Panc1 (cell line): ENCODE results near the gene AP5Z1. TPM values are rescaled to one million over a fixed set of nuclear protein-coding genes. Genes with fewer than 3 reads are reported as not detected.

Experiments
- ATAC-seq: fragments of 200-7000 bp; cut with Tn5 transposase; 2 replicates; pipeline ENCODE4 v1.9.1; 2020; ENCODE audit warnings: mild to moderate bottlenecking, moderate library complexity
- BruUV-seq: library from RNA; stranded (reverse); fragments of 400-500 nt; replicated peaks from 2 replicates; lab custom pipeline; 2021; lab: Mats Ljungman, UMichigan
- CTCF ChIA-PET: fragments of 300-600 bp; sonication (Branson Sonifier 250); formaldehyde crosslinking; loops from one replicate; lab custom pipeline; 2022; ENCODE audit warnings: antibody characterized with exemption; lab: Charles Lee
- POLR2A ChIA-PET: fragments of 300-600 bp; sonication (Branson Sonifier 250); formaldehyde crosslinking; loops from one replicate; lab custom pipeline; 2022; ENCODE audit warnings: antibody characterized with exemption; lab: Charles Lee
- DNase-seq: peaks from one replicate; pipeline ENCODE4 v3.0.0-alpha.2; 2010; ENCODE audit warnings: low read depth, low spot score
- H3K27ac ChIP-seq: 2 replicates; pipeline ENCODE4 v1.5.1; 2011; ENCODE audit warnings: mild to moderate bottlenecking, low read length, inconsistent platforms
- H3K27me3 ChIP-seq: fragments of 200-500 bp; sonication (Bioruptor generic); 2 replicates; pipeline ENCODE4 v1.6.0; 2014; ENCODE audit warnings: low read length, inconsistent platforms; ENCODE audit not compliant: control insufficient read depth, insufficient read depth
- H3K36me3 ChIP-seq: fragments of 200-500 bp; sonication (Bioruptor generic); 2 replicates; pipeline ENCODE4 v1.5.1; 2014; ENCODE audit warnings: inconsistent platforms, mild to moderate bottlenecking, low read length, moderate library complexity; ENCODE audit not compliant: control insufficient read depth, insufficient read depth
- H3K4me1 ChIP-seq: 2 replicates; pipeline ENCODE4 v1.5.1; 2011; ENCODE audit warnings: inconsistent platforms, mild to moderate bottlenecking, low read length, moderate library complexity; ENCODE audit not compliant: control insufficient read depth, insufficient read depth
- H3K4me3 ChIP-seq, 2 experiments: 2 replicates each; pipeline ENCODE4 v1.5.1; 2011 to 2012; ENCODE audit warnings: low read depth in 2 of 2, low read length in 2 of 2, mild to moderate bottlenecking in 2 of 2, inconsistent platforms in 1 of 2, moderate library complexity in 1 of 2
- H3K9me3 ChIP-seq: fragments of 200-500 bp; sonication (Bioruptor generic); 2 replicates; pipeline ENCODE4 v1.5.1; 2014; ENCODE audit warnings: low read depth, mild to moderate bottlenecking, inconsistent platforms, low read length, moderate library complexity; ENCODE audit not compliant: control insufficient read depth, insufficient read depth
- POLR2AphosphoS5 ChIP-seq: IDR thresholded peaks from 2 replicates; pipeline ENCODE4 v1.6.1; 2012; ENCODE audit warnings: mild to moderate bottlenecking, low read depth, low read length, moderate library complexity
- SIN3A ChIP-seq: IDR thresholded peaks from 2 replicates; pipeline ENCODE4 v1.6.1; 2012; ENCODE audit warnings: low read depth, mild to moderate bottlenecking, low read length, moderate library complexity, borderline replicate concordance; ENCODE audit not compliant: insufficient read depth
- TCF7L2 ChIP-seq: IDR thresholded peaks from 2 replicates; pipeline ENCODE4 v1.6.1; 2011; ENCODE audit warnings: mild to moderate bottlenecking, low read depth, low read length, inconsistent platforms
- in situ Hi-C: cut with HindIII; loops from 2 replicates; pipeline ENCODE4 v1.10.0; 2016; ENCODE audit warnings: low sequenced_read_pairs, low pct_unique_long_range_greater_than_20kb
- intact Hi-C: fragments of 100-400 bp; cut with micrococcal nuclease; formaldehyde crosslinking; loops from one replicate; pipeline ENCODE4 v1.10.0; 2022; ENCODE audit not compliant: unreplicated experiment
- total RNA-seq: library from RNA; stranded (reverse); gene quantifications from one replicate; pipeline ENCODE4 v1.2.1, GENCODE V29; 2021; ENCODE audit not compliant: unreplicated experiment
- TF ChIP-seq, protein P1 (sequence below), 2 experiments: IDR thresholded peaks; 2 replicates each; pipeline ENCODE4 v1.6.1; 2011 to 2012; ENCODE audit warnings: low read depth in 2 of 2, control low read depth in 1 of 2, low read length in 1 of 2, mild to moderate bottlenecking in 1 of 2, moderate library complexity in 1 of 2; ENCODE audit not compliant: insufficient read depth in 1 of 2
- TF ChIP-seq, protein P2 (sequence below): fragments of 450-650 bp; IDR thresholded peaks from 2 replicates; pipeline ENCODE4 v1.5.1; 2017; ENCODE audit warnings: mild to moderate bottlenecking

Gene AP5Z1
- total RNA-seq, 1 experiment from 2014 or later = 100.0 TPM

DNA sequence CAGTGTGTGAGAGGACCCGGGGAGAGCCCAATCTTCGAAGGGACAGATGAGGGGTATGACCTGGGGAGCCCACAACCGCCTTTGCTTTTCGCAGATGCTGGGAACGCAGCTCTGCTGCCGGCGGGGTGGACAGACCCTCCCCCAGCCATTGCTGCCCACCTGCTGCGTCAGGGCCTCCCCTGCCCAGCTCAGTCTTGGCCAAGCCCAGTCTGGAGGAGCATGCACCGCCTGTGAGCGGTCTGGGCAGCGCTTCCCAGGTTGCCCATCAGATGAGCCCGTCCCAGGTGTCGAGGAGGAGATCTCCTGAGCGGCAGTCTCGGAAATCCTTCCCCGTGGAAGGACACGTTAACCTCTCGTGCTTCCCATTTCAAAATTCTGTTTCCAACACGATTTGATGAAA lies 17.3 kb upstream of the AP5Z1 start:
- Histone ChIP-seq H3K4me3 (no peak overlapping the region), H3K27ac (no peak overlapping the region), H3K9me3 (no peaks in the 10 kb centered on the region), H3K4me1 (no peaks in the 10 kb centered on the region), H3K27me3 (no peaks in the 10 kb centered on the region), H3K36me3 (peaks cover 20% of the 10 kb centered on the region)
- intact Hi-C loops (no loop called here), in situ Hi-C loops (no loop called here)
- POLR2A ChIA-PET = interaction anchor here (0.6 to 0.8 kb wide), 2 partner anchors 17 to 419 kb away, joined by 10 to 15 read pairs; partner anchors contain the start of gene AP5Z1
- no TSS peak for BruUV-seq
- DNase-seq (no peak), ATAC-seq (no peak)
- TF ChIP-seq, protein P1, sequence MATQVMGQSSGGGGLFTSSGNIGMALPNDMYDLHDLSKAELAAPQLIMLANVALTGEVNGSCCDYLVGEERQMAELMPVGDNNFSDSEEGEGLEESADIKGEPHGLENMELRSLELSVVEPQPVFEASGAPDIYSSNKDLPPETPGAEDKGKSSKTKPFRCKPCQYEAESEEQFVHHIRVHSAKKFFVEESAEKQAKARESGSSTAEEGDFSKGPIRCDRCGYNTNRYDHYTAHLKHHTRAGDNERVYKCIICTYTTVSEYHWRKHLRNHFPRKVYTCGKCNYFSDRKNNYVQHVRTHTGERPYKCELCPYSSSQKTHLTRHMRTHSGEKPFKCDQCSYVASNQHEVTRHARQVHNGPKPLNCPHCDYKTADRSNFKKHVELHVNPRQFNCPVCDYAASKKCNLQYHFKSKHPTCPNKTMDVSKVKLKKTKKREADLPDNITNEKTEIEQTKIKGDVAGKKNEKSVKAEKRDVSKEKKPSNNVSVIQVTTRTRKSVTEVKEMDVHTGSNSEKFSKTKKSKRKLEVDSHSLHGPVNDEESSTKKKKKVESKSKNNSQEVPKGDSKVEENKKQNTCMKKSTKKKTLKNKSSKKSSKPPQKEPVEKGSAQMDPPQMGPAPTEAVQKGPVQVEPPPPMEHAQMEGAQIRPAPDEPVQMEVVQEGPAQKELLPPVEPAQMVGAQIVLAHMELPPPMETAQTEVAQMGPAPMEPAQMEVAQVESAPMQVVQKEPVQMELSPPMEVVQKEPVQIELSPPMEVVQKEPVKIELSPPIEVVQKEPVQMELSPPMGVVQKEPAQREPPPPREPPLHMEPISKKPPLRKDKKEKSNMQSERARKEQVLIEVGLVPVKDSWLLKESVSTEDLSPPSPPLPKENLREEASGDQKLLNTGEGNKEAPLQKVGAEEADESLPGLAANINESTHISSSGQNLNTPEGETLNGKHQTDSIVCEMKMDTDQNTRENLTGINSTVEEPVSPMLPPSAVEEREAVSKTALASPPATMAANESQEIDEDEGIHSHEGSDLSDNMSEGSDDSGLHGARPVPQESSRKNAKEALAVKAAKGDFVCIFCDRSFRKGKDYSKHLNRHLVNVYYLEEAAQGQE (IDR thresholded peaks at IDR 0.05; ENCODE audit: insufficient read depth in 1 of 2, low read depth in 2 of 2, low read length in 1 of 2) = no peak
- TF ChIP-seq SIN3A (no peak), POLR2AphosphoS5 (no peak), TCF7L2 (no peak)
- TF ChIP-seq, protein P2, sequence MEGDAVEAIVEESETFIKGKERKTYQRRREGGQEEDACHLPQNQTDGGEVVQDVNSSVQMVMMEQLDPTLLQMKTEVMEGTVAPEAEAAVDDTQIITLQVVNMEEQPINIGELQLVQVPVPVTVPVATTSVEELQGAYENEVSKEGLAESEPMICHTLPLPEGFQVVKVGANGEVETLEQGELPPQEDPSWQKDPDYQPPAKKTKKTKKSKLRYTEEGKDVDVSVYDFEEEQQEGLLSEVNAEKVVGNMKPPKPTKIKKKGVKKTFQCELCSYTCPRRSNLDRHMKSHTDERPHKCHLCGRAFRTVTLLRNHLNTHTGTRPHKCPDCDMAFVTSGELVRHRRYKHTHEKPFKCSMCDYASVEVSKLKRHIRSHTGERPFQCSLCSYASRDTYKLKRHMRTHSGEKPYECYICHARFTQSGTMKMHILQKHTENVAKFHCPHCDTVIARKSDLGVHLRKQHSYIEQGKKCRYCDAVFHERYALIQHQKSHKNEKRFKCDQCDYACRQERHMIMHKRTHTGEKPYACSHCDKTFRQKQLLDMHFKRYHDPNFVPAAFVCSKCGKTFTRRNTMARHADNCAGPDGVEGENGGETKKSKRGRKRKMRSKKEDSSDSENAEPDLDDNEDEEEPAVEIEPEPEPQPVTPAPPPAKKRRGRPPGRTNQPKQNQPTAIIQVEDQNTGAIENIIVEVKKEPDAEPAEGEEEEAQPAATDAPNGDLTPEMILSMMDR = no peak
- CTCF ChIA-PET = no interaction called here

DNA sequence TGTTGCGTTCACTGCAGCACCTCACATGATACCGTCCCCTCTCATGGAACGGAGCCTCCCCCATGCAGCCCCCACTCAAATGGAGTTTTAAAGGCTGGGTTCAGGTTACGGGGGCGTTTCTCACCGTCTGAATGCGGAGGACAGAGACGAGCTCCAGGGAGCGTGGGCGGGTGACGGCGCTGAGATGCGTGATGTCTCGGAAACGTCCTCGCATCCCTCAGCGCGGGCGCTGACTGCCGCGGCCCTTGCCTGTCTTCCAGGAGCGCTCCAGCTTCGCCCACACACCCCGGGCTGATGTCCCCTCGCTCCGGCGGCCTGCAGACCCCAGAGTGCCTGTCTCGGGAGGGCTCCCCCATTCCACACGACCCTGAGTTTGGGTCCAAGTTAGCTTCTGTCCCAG lies 16.6 kb upstream of the AP5Z1 start:
- Histone ChIP-seq H3K4me1 (no peaks in the 10 kb centered on the region), H3K27ac (no peak overlapping the region)

More for the DNA sequence above, 16.6 kb upstream of the AP5Z1 start:
- peaks cover 23% of the 10 kb centered on the region for H3K36me3 ChIP-seq
- no TSS peak for BruUV-seq
- TF ChIP-seq POLR2AphosphoS5 (no peak), SIN3A (no peak), TCF7L2 (no peak)
- TF ChIP-seq, protein P1 (IDR thresholded peaks at IDR 0.05; ENCODE audit: insufficient read depth in 1 of 2, low read depth in 2 of 2, low read length in 1 of 2) = no peak
- TF ChIP-seq, protein P2 = no peak
- ChIA-PET CTCF (interaction anchor here (0.6 kb wide), 1 partner anchor 9 kb away, joined by 5 read pairs; no protein-coding TSS in a partner anchor), POLR2A (no interaction called here)
- H3K9me3 ChIP-seq = no peaks in the 10 kb centered on the region
- in situ Hi-C loops (no loop called here), intact Hi-C loops (no loop called here)
- ATAC-seq (no peak), DNase-seq (no peak)
- H3K27me3 ChIP-seq = no peaks in the 10 kb centered on the region
- H3K4me3 ChIP-seq = no peak overlapping the region
